ENCODE data around the gene HELB.
"Not testable (repeated sequence)": the region's sequence is repeated elsewhere in the genome, so short reads cannot be mapped to it uniquely, and the experiment has no call there.

HELB gene

DNA sequence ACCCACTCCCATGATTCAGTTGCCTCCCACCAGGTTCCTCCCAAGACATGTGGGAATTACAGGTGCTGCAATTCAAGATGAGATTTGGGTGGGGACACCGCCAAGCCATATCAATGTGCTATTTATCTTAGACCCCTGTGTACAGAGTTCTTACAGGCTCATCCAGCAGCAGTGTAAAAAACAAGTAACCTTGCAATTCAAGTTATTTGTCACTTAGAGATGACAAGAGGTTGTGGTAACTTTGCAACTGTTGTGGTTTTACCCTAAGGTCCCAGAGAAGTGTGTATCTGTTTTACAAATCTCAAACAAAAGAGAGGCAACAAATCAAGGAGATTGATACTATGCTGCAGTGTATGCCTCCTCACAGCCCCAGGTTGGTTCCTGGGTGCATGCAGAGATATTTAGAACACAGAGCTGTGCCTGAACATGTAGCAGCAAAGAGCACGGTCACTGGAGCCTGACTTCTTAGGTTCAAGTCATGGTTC, 11.5 kb upstream of the HELB start:
- Histone ChIP-seq H3K4me2 (ENCODE audit: low read length) (no peak overlapping the region), H3K79me1 (ENCODE audit: low read length) (no peaks in the 10 kb centered on the region), H4K5ac (ENCODE audit: low read length) (no peak overlapping the region), H3K9ac (ENCODE audit: low read length) (no peak overlapping the region), H3K36me3 (ENCODE audit: control insufficient read depth, insufficient read depth, low read length) (no peaks in the 10 kb centered on the region), H4K8ac (ENCODE audit: low read depth, low read length) (no peak overlapping the region), H3K27me3 (ENCODE audit: insufficient read depth, low read length, poor library complexity) (no peaks in the 10 kb centered on the region), H2BK5ac (ENCODE audit: low read length) (no peak overlapping the region), H3K56ac (ENCODE audit: low read length) (no peak overlapping the region), H2AK5ac (ENCODE audit: low read length) (no peak overlapping the region), H2BK120ac (ENCODE audit: low read depth, low read length) (no peak overlapping the region), H3K79me2 (ENCODE audit: control insufficient read depth, insufficient read depth, low read length) (no peaks in the 10 kb centered on the region), H3K27ac (ENCODE audit: low read depth, low read length) (no peak overlapping the region), H3K23ac (ENCODE audit: low read length) (no peak overlapping the region), H3K4me1 (ENCODE audit: control insufficient read depth, low read depth, low read length) (no peaks in the 10 kb centered on the region), H3K4me3 (ENCODE audit: low read length) (no peak overlapping the region), H2BK15ac (replicated peaks; ENCODE audit: low read depth) (no peak overlapping the region), H3K18ac (ENCODE audit: low read length) (no peak overlapping the region), H3K4ac (ENCODE audit: low read depth, low read length) (no peak overlapping the region)
- DNase-seq = no peak
- WGBS (ENCODE audit: extremely low coverage, insufficient coverage, low lambda C conversion rate) = no CpG with 5 or more reads among the region's 2 CpGs

DNA sequence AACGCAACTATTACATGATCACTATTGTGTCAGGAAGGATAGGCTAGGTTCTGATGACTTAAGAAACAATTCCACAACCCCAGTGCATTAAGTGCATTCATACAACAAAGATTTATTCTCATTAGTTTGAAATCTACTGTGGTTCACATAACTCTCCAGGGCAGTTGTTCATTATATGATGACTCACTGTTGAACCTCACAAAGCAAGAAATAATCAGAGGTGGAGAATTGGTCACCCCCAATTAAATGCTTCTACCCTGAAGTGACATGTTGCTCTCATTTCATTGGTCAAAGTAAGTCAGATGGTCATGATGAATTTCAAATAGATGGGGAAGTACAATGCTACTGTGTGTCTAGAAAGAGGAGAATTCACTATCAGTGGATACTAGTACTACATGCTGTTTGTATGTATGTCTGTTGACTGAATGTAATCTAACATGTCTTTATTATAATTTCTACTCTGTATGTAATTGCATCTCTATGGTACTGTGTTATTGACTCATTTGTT, 6.1 kb upstream of the HELB start:
- Histone ChIP-seq H3K79me2 (ENCODE audit: control insufficient read depth, insufficient read depth, low read length) (no peaks in the 10 kb centered on the region), H3K79me1 (ENCODE audit: low read length) (no peaks in the 10 kb centered on the region), H2BK120ac (ENCODE audit: low read depth, low read length) (no peak overlapping the region), H4K5ac (ENCODE audit: low read length) (no peak overlapping the region), H3K4me3 (ENCODE audit: low read length) (no peak overlapping the region), H3K4me2 (ENCODE audit: low read length) (no peak overlapping the region), H2BK15ac (replicated peaks; ENCODE audit: low read depth) (no peak overlapping the region), H3K18ac (ENCODE audit: low read length) (no peak overlapping the region), H3K9ac (ENCODE audit: low read length) (no peak overlapping the region), H4K8ac (ENCODE audit: low read depth, low read length) (no peak overlapping the region), H3K27ac (ENCODE audit: low read depth, low read length) (no peak overlapping the region), H3K27me3 (ENCODE audit: insufficient read depth, low read length, poor library complexity) (no peaks in the 10 kb centered on the region), H3K36me3 (ENCODE audit: control insufficient read depth, insufficient read depth, low read length) (no peaks in the 10 kb centered on the region), H3K4ac (ENCODE audit: low read depth, low read length) (no peak overlapping the region), H2AK5ac (ENCODE audit: low read length) (no peak overlapping the region), H3K23ac (ENCODE audit: low read length) (no peak overlapping the region), H3K56ac (ENCODE audit: low read length) (no peak overlapping the region), H3K4me1 (ENCODE audit: control insufficient read depth, low read depth, low read length) (no peaks in the 10 kb centered on the region), H2BK5ac (ENCODE audit: low read length) (no peak overlapping the region)
- no peak for DNase-seq
- WGBS (ENCODE audit: extremely low coverage, insufficient coverage, low lambda C conversion rate) = no CpG with 5 or more reads among the region's 1 CpG

DNA sequence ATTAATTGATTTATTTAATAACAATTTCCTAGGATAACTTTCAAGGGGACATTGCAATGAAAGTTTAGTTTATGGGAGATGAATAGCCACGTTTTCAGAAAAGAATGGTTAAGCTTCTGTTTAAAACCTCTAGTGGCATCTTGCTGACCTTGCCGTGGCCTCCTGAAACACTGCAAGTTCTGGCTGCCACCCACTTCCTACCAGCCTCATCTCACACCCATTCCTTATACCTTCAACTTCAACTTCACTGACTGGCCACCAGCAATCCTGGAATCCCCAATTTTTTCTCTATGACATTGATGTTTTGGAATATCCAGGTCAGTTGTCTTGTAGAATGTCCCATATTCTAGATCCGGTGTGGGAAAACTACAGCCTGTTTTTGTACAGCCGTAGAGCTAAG, 5.2 kb upstream of the HELB start:
- no peak for DNase-seq
- no peak overlapping the region for H3K9ac ChIP-seq (ENCODE audit: low read length)
- no CpG with 5 or more reads among the region's 4 CpGs for WGBS (ENCODE audit: extremely low coverage, insufficient coverage, low lambda C conversion rate)
- H3K23ac ChIP-seq (ENCODE audit: low read length) = no peak overlapping the region
- H3K79me2 ChIP-seq (ENCODE audit: control insufficient read depth, insufficient read depth, low read length) = no peaks in the 10 kb centered on the region
- no peak overlapping the region for H3K4me2 ChIP-seq (ENCODE audit: low read length)
- no peaks in the 10 kb centered on the region for H3K36me3 ChIP-seq (ENCODE audit: control insufficient read depth, insufficient read depth, low read length)
- H2BK5ac ChIP-seq (ENCODE audit: low read length) = no peak overlapping the region
- H3K79me1 ChIP-seq (ENCODE audit: low read length) = no peaks in the 10 kb centered on the region
- no peaks in the 10 kb centered on the region for H3K27me3 ChIP-seq (ENCODE audit: insufficient read depth, low read length, poor library complexity)
- no peak overlapping the region for H3K56ac ChIP-seq (ENCODE audit: low read length)
- H2AK5ac ChIP-seq (ENCODE audit: low read length) = no peak overlapping the region
- no peaks in the 10 kb centered on the region for H3K4me1 ChIP-seq (ENCODE audit: control insufficient read depth, low read depth, low read length)
- H4K5ac ChIP-seq (ENCODE audit: low read length) = no peak overlapping the region
- H3K4me3 ChIP-seq (ENCODE audit: low read length) = no peak overlapping the region
- no peak overlapping the region for H3K18ac ChIP-seq (ENCODE audit: low read length)
- H2BK15ac ChIP-seq (replicated peaks; ENCODE audit: low read depth) = no peak overlapping the region
- H3K4ac ChIP-seq (ENCODE audit: low read depth, low read length) = no peak overlapping the region
- H2BK120ac ChIP-seq (ENCODE audit: low read depth, low read length) = no peak overlapping the region
- H4K8ac ChIP-seq (ENCODE audit: low read depth, low read length) = no peak overlapping the region
- H3K27ac ChIP-seq (ENCODE audit: low read depth, low read length) = no peak overlapping the region

DNA sequence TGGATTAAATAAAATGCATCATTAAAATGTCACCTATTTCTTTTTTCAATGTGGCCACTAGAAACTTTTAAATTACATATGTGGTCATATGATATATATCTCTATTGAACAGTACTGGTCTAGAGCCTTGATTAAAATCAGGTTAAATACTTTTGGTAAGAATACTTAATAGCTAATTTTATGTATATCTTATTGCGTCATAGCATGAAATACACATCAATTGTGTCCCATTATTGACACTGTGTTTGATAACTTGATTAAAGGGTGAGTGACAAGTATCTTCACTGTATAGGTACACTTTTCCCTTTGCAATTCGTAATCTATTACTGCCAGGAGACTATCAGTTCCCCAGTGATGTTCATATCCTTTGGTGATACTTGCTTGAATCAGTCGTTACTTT, 4.4 kb upstream of the HELB start:
- no peaks in the 10 kb centered on the region for H3K79me1 ChIP-seq (ENCODE audit: low read length)
- no peak overlapping the region for H3K9ac ChIP-seq (ENCODE audit: low read length)
- no peak overlapping the region for H4K8ac ChIP-seq (ENCODE audit: low read depth, low read length)
- H3K79me2 ChIP-seq (ENCODE audit: control insufficient read depth, insufficient read depth, low read length) = no peaks in the 10 kb centered on the region
- H2BK5ac ChIP-seq (ENCODE audit: low read length) = no peak overlapping the region
- no peak overlapping the region for H4K5ac ChIP-seq (ENCODE audit: low read length)
- H2BK120ac ChIP-seq (ENCODE audit: low read depth, low read length) = no peak overlapping the region
- H2AK5ac ChIP-seq (ENCODE audit: low read length) = no peak overlapping the region
- H3K18ac ChIP-seq (ENCODE audit: low read length) = no peak overlapping the region
- H3K4me3 ChIP-seq (ENCODE audit: low read length) = no peak overlapping the region
- no CpG with 5 or more reads among the region's 3 CpGs for WGBS (ENCODE audit: extremely low coverage, insufficient coverage, low lambda C conversion rate)
- H3K23ac ChIP-seq (ENCODE audit: low read length) = no peak overlapping the region
- H2BK15ac ChIP-seq (replicated peaks; ENCODE audit: low read depth) = no peak overlapping the region
- H3K27me3 ChIP-seq (ENCODE audit: insufficient read depth, low read length, poor library complexity) = no peaks in the 10 kb centered on the region
- no peaks in the 10 kb centered on the region for H3K4me1 ChIP-seq (ENCODE audit: control insufficient read depth, low read depth, low read length)
- no peak for DNase-seq
- no peak overlapping the region for H3K56ac ChIP-seq (ENCODE audit: low read length)
- H3K4ac ChIP-seq (ENCODE audit: low read depth, low read length) = no peak overlapping the region
- H3K27ac ChIP-seq (ENCODE audit: low read depth, low read length) = no peak overlapping the region
- H3K36me3 ChIP-seq (ENCODE audit: control insufficient read depth, insufficient read depth, low read length) = no peaks in the 10 kb centered on the region
- H3K4me2 ChIP-seq (ENCODE audit: low read length) = no peak overlapping the region

DNA sequence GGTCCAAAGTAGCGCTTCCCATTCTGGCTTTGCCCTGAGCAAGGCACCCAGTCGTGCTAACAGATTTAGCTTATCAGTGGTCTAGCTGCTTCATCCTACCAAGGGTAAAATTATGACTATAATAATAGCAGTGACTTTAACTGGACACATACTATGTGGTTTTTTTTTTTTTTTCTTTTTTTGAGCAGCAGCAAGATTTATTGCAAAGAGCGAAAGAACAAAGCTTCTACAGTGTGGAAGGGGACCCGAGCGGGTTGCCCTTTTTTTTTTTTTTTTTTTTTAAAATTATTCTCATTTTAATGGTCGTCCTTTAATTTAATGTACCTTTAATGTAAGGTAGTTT, 505 bp downstream of the HELB start:
- peak overlapping the region; percentile 9 for H3K27ac ChIP-seq (ENCODE audit: low read depth, low read length)

DNA sequence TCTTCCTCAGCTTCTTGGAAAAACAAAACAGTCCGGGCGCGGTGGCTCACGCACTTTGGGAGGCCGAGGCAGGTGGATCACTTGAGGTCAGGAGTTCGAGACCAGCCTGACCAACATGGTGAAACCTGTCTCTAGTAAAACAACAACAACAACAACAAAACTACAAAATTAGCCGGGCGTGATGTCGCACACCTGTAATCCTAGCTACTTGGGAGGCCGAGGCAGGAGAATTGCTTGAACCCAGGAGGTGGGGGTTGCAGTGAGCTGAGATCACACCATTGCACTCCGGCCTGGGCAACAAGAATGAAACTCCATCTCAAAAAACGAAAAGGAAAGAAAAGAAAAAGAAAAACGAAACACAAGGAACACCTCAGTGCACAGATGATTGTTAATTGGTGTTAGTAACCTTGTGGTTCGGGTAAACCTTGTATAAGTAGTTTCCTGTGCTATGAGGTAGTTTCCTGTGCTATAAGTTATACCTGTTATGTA, 1.1 kb downstream of the HELB start:
- H2BK15ac ChIP-seq (replicated peaks; ENCODE audit: low read depth); H3K4me2 ChIP-seq (ENCODE audit: low read length); H3K4me3 ChIP-seq (ENCODE audit: low read length); DNase-seq; H3K18ac ChIP-seq (ENCODE audit: low read length); H3K79me2 ChIP-seq (ENCODE audit: control insufficient read depth, insufficient read depth, low read length); H3K36me3 ChIP-seq (ENCODE audit: control insufficient read depth, insufficient read depth, low read length); H3K9ac ChIP-seq (ENCODE audit: low read length); H3K4ac ChIP-seq (ENCODE audit: low read depth, low read length); H3K23ac ChIP-seq (ENCODE audit: low read length); H3K27me3 ChIP-seq (ENCODE audit: insufficient read depth, low read length, poor library complexity); H4K5ac ChIP-seq (ENCODE audit: low read length); H2AK5ac ChIP-seq (ENCODE audit: low read length); H3K79me1 ChIP-seq (ENCODE audit: low read length); H3K4me1 ChIP-seq (ENCODE audit: control insufficient read depth, low read depth, low read length); H3K27ac ChIP-seq (ENCODE audit: low read depth, low read length); H3K56ac ChIP-seq (ENCODE audit: low read length); H2BK5ac ChIP-seq (ENCODE audit: low read length); H2BK120ac ChIP-seq (ENCODE audit: low read depth, low read length); H4K8ac ChIP-seq (ENCODE audit: low read depth, low read length): not testable (repeated sequence)
- WGBS (ENCODE audit: extremely low coverage, insufficient coverage, low lambda C conversion rate) = no CpG with 5 or more reads among the region's 14 CpGs

More for the DNA sequence above, 505 bp downstream of the HELB start:
- H3K4ac ChIP-seq (ENCODE audit: low read depth, low read length) = no peak overlapping the region
- no peaks in the 10 kb centered on the region for H3K4me1 ChIP-seq (ENCODE audit: control insufficient read depth, low read depth, low read length)
- no peak overlapping the region for H2BK120ac ChIP-seq (ENCODE audit: low read depth, low read length)
- DNase-seq = no peak
- H4K5ac ChIP-seq (ENCODE audit: low read length) = no peak overlapping the region
- H3K9ac ChIP-seq (ENCODE audit: low read length) = peak overlapping the region; percentile 94
- peak overlapping the region; percentile 91 for H3K23ac ChIP-seq (ENCODE audit: low read length)
- peak overlapping the region; percentile 97 for H3K4me3 ChIP-seq (ENCODE audit: low read length)
- no peaks in the 10 kb centered on the region for H3K36me3 ChIP-seq (ENCODE audit: control insufficient read depth, insufficient read depth, low read length)
- H2BK15ac ChIP-seq (replicated peaks; ENCODE audit: low read depth) = no peak overlapping the region
- no peak overlapping the region for H2AK5ac ChIP-seq (ENCODE audit: low read length)
- peak overlapping the region; percentile 84 for H2BK5ac ChIP-seq (ENCODE audit: low read length)
- H3K56ac ChIP-seq (ENCODE audit: low read length) = peak overlapping the region; percentile 98
- no CpG with 5 or more reads among the region's 6 CpGs for WGBS (ENCODE audit: extremely low coverage, insufficient coverage, low lambda C conversion rate)
- H3K79me2 ChIP-seq (ENCODE audit: control insufficient read depth, insufficient read depth, low read length) = no peaks in the 10 kb centered on the region
- no peak overlapping the region for H4K8ac ChIP-seq (ENCODE audit: low read depth, low read length)
- H3K27me3 ChIP-seq (ENCODE audit: insufficient read depth, low read length, poor library complexity) = no peaks in the 10 kb centered on the region
- peaks cover 2% of the 10 kb centered on the region for H3K79me1 ChIP-seq (ENCODE audit: low read length)
- no peak overlapping the region for H3K18ac ChIP-seq (ENCODE audit: low read length)
- H3K4me2 ChIP-seq (ENCODE audit: low read length) = peak overlapping the region; percentile 88
